ENCODE measurements around the gene SMIM38.
A peak's percentile ranks its signal among the peaks of the same experiment; 100 is the strongest.

The SMIM38 gene

GRCh38 chr11:69162505-69162904 is 6.8 kb downstream of the SMIM38 start:
- DNase-seq = no peak

DNA sequence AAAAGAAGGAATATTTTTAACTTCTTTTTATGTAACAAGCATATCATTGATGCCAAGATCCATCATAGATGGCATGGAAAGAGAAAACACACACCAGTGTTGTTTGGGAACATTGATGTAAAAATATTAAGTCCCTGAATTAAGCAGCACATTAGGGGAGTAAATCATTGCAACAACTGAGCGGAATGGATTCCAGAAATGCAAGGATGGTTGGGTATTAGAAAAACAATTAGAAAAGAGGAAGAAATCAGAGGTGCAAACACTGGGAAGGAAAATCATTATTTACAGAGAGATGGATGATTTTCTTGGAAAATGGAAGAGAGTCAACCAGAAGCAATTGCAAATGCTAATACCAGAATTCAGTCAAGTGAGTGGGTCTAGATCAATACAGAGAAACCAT is 8.1 kb downstream of the SMIM38 start:
- DNase-seq = no peak

DNA sequence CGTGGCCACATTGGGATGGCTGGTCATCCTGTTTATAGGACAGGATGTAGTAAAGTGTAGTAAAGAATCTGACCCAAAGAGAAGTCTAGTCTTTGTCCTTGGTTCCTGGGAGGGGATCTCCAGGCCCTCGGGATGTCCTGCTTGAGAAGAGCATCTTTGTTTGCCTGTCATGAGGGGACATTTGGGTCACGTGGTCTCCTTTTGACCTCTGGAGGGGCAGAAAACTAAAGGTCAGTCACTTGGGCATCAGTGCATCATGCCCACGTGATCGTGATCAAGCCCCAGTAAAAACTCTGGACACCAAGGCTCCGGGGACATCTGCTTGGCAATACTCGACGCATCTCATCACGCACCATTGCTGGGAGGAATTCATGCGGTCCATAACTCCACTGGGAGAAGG is 9.1 kb downstream of the SMIM38 start:
- no peak for DNase-seq

DNA sequence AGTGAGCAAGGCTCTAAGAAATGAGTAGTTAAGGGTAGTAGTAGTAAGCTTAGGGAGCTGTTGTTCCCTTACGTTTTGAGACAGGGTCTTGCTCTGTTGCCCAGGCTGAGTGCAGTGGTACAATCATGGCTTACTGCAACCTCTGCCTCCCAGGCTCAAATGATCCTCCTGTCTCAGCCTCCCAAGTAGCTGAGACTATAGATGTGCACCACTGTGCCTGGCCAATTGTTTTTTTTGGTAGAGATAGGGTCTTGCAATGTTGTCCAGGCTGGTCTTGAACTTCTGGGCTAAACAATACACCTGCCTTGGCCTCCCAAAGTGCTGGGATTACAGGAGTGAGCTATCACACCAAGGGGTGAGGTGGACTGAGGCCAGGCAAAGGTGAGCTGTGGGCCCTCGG is 10.0 kb downstream of the SMIM38 start:
- DNase-seq = no peak

DNA sequence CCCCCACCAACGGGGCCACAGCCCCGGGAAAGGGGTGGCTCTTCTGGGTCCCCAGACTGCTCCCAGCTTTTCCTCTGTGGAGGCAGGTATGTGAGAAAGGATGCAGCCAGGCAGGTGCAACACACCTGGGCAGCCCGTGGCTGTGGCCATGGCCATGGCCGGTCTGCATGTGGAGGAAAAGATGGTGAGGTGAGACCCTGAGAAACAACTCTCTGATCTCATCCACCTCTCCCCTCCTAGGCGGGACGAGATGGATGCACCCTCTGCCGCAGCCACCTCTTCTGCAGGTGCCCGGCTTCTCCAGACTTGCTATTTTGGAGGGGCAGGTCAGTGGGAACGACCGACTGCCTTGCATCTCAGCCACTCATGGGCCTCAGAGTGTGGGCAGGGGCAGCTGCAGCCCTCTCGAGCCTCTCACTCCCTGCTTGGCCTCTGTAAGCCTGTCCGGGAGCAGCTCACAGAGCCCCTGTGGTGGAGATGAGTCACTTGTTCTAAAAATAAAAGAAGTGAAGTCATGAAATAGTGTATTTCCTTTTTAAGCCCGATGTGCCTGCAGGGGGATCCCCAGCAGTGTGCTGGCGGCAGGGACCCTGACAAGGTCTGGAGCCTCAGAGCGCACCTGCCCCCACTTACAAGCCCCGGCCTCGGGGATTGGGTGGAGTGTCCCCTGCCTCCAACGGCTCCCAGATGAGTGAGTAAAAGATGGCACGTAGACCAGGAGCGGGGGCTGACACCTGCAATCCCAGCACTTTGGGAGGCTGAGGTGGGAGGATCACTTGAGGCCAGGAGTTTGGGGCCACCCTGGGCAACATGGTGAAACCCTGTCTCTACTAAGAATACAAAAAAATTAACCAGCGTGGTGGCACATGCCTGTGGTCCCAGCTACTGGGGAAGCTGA is 10.7 kb downstream of the SMIM38 start:
- DNase-seq = peak; percentile 42

DNA sequence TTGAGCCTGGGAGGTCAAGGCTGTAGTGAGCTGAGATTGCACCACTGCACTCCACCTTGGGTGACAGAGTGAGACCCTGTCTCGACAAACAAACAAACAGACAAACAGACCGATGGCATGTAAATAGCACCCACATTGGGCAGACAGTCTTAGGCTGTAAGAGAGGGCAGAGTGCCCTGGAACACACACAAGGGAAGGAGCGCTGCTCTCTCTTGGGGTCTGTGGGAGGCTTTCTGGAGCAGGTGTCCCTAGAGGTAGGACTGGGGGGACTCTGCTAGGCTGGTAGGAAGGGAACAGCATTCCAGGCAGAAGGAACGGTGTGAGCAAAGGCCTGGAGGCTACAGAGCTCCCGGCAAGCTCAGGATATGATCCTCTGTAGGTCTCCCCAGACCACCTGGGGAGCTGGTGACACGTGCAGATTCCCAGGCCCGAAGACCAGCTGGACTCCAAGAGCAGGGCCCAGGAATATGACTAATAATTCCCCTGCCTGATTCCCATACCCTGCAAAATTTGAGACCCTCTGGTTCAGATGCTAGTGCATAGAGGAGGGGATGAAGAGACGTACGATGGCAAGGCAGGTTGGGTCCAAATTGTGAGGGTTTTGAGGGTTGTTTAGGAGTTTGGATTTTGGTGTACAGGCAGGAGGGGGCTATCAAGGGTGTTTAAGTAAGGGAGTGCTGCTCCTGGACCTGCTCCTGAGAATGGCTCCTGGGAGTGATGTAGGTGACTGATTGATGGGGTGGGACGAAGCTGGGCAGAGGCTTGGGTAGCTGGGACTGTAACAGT is 11.6 kb downstream of the SMIM38 start:
- DNase-seq = no peak

DNA sequence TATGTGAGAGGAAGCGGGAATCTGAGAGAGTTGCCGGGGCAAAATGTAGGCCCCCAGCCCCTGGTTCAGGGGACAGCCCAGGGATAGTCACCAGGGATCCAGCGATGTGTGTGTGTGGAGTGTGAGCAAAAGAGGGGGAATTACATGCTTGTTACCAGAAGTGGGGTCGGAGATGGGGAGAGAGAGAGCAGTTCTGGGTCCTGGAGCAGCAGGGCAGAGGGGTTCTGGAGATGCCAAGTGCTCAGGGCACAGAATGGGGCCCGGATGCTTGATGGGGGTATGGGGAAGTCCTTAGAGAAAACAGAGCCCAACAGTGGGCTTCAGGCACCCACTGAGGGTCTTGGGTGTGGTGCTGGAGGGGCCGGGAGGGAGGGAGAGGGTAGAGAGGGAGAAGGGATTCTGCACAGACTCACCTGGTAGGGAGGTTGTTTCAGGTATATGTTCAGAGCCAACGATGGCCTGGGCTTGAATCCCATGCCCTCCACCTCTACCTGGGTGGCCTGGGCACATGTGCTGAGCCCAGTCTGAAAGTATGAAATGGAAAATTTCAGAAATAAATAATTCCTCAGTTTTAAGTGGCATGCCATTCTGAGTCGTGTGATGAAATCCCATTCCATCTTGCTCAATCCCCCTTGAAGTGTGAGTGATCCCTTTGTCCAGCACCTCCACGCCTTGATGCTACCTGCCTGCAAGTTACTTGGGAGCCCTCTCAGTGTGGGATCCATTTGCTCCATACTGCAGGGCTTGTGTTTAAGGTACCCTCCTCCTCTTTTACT is 12.4 kb downstream of the SMIM38 start:
- no peak for DNase-seq

GRCh38 chr11:69169479-69169878 is 13.7 kb downstream of the SMIM38 start:
- no peak for DNase-seq

DNA sequence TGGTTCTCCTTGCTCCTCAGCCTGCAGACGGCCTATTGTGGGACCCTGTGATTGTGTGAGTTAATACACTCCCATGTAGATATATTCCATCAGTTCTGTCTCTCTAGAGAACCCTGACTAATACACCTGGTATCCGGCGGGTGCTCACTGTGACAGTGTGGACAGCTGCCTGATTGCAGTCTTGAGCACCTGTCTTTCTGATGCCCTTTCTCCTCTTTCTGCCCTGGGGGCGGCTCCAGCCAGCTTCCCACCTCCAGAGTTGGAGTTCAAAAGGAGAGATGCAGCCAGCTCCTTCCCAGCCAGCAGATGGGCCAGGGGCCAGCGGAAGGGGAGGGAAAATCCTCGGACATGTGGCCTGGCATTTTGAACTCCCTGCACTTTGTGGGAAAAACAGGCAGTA is 15.0 kb downstream of the SMIM38 start:
- no peak for DNase-seq

- no peak for DNase-seq
These were observed 15.9 kb downstream of the SMIM38 start for GRCh38 chr11:69171476-69172240.

DNA sequence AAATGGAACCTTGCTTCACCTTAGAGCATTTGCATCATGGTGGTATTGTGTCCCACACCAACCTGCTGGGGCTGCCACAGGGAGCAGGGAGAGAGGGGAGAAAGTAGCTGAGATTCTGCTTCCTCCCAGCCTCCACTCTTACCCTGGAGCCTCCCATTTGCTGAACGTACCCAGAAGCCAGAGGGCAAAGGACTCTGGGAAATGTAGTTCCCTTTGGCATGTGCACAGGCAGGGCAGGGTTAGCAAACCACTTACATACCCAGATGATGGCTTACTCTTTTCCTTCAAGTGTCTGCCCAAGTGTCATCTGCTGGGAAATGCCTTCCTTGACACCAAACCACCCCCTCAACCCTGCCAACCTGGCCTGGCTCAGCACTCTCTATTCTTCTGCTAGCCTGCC is 16.9 kb downstream of the SMIM38 start:
- DNase-seq = no peak

GRCh38 chr11:69173331-69173730 is 17.6 kb downstream of the SMIM38 start:
- no peak for DNase-seq

- DNase-seq = no peak
These were observed 18.3 kb downstream of the SMIM38 start for GRCh38 chr11:69173925-69174581.

DNA sequence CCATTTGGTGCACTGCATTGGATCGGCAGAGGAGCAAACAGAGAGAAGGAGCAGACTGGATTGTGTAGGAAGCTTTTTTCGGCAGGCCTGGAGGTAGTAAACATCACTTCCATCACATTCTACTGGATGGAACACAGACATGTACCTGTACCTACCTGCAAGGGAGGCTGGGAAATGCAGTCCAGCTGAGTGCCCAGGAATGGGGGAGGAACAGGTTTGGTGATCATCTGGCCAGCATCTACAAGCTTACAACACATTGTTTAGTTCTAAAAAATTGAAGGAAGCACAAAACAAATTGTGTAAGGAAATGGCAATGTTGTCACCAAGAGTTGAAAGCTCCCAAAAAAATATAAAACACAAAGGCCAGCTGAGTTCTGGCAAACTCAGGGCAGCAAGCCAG is 19.1 kb downstream of the SMIM38 start:
- no peak for DNase-seq

DNA sequence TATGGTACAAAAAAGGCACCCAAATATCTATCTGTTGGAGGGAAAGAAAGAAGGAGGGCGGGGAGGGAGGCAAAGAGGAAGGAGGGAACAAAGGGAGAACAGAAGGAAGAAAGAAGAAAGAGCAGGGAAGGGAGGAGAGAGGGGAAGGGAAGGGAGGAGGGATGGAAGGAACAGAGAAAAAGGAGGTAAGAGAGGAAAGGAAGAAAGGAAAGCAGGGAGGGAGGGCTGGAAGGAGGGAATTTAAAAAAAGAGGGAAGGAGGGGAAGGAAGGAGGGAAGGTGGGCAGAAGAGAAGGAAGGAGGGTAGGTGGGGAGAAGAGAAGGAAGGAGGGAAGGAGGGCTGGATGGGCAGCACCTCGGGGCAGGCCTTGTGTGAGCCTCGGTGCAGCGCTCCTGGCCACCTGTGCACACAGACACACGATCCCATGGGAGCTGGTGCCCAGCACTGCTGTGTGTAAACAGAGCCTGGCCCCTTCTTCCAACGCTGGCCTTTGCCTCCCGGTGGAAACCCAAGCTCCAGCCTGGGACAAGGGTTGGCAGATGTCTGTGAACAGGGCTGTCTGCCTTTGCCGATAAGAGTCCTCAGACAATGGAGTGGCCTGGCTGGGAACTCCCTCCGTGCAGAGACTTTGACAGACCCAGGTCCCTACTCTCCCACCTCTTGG is 23.2 kb downstream of the SMIM38 start:
- DNase-seq = no peak

- no peak for DNase-seq
These were observed 24.5 kb downstream of the SMIM38 start for GRCh38 chr11:69180226-69180625.

DNA sequence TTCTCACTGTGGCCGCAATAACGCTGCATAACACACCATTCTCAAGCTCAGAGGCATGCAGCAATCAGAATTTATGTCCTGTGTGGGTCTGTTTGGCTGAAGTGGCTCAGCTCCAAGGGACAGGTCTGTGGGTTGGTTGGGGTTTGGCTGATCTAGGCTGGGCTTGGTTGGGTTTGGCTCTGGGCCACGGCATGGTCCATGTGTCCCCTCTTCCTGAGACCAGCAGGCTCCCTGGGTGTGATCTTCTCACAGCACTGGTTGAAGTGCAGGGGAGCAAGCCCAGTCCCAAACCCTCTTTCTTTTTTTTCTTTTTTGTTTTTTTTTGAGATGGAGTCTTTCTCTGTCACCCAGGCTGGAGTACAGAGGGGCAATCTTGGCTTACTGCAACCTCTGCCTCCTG is 25.0 kb downstream of the SMIM38 start:
- no peak for DNase-seq

DNA sequence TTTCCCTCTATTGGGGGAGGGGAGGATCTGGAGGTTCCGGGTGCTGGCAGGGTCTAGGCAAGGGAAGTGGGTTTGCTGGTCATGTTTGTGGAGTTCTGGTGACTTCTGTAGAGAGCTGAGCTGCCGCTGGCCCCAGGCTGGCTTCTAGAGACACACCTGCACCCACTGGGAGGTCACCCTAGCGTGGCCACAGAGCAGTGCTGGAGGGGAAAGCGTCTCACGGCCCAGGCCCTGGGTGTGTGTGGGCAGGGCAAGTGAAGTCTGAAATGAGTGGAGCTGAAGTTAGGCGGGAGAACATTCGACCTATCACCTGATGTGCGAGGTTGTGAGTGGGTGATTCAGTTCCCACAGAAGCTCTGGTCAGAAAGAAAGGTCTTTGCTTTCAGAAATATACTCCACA is 27.9 kb downstream of the SMIM38 start:
- DNase-seq = no peak

- DNase-seq = no peak
These were observed 30.9 kb downstream of the SMIM38 start for GRCh38 chr11:69186316-69187260.

DNA sequence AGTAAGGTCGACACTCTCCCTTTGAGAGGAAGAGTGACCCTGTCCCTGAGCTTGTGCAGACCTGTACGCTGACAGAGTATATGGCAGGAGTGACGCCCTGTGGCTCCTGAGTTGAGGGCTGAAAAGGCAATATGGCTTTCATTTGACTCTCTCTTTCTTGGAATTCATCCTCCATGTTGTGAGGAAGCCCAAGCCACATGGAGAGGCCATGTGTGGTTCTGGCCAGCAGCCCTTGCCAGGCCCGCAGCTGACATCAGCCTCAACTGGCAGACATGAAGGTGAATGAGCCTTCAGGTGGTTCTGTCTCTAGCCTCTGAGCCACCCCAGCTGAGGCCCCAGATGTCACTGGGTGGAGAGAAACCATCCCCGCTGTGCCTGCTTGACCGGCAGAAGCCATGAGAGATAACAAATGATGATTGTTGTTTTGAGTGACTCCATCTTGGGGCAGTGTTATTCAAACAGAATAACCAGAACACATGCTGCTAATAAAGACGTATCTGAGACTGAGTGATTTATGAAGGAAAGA is 31.9 kb downstream of the SMIM38 start:
- no peak for DNase-seq

Measured in KG1 (cell line).